Muscle of leg (tissue), 11 donors: Measurements from ENCODE around the gene USE1. TPM values are rescaled to one million over a fixed set of nuclear protein-coding genes. Genes with fewer than 3 reads are reported as not detected.

ENCODE experiments used
- DNase-seq: peaks from one replicate; pipeline ENCODE4 v3.0.0; 2013
- H3K27ac ChIP-seq: one replicate; pipeline ENCODE4 v1.5.1; 2013; ENCODE audit warnings: mild to moderate bottlenecking, low read length, control low read depth
- H3K27me3 ChIP-seq: one replicate; pipeline ENCODE4 v1.6.1; 2013; ENCODE audit warnings: low read length; ENCODE audit not compliant: control insufficient read depth, insufficient read depth
- H3K36me3 ChIP-seq: one replicate; pipeline ENCODE4 v1.6.1; 2013; ENCODE audit warnings: low read length; ENCODE audit not compliant: control insufficient read depth, insufficient read depth
- H3K4me1 ChIP-seq: one replicate; pipeline ENCODE4 v1.6.1; 2013; ENCODE audit warnings: low read length; ENCODE audit not compliant: control insufficient read depth, insufficient read depth
- H3K4me3 ChIP-seq: one replicate; pipeline ENCODE4 v1.5.1; 2013; ENCODE audit warnings: low read length, control low read depth
- H3K9me3 ChIP-seq: replicated peaks from 2 replicates; pipeline ENCODE4 v1.6.1; 2013; ENCODE audit warnings: low read depth, low read length; ENCODE audit not compliant: control insufficient read depth
- WGBS: methylation state at CpG from one replicate; pipeline ENCODE4 v1.1.5; 2013; ENCODE audit warnings: missing lambda C conversion rate; ENCODE audit not compliant: insufficient coverage; 5-methylcytosine and 5-hydroxymethylcytosine counted together
- polyA plus RNA-seq, 8 donors: library from polyadenylated mRNA; unstranded; fragments of 120-200 nt; gene quantifications; one replicate each; pipeline versions ENCODE4 v1.2.1 to v1.2.3, GENCODE V29; 2013; ENCODE audit warnings: inconsistent platforms in 1 of 8, low replicate concordance in 1 of 8; ENCODE audit not compliant: insufficient read length in 8 of 8, insufficient read depth in 1 of 8
- total RNA-seq: library from RNA; stranded (reverse); fragments of 120-200 nt; gene quantifications from one replicate; pipeline ENCODE4 v1.2.4, GENCODE V29; 2013

USE1 gene
- total and polyA plus RNA-seq, 9 donors = 21.0 to 36.0 (median 28.7) TPM

GRCh38 chr19:17214508-17215126, 540 bp upstream of the USE1 start:
- H3K36me3 ChIP-seq = peaks cover 52% of the 10 kb centered on the region
- DNase-seq = no peak
- no peaks in the 10 kb centered on the region for H3K27me3 ChIP-seq
- H3K4me3 ChIP-seq = peak overlapping the region; percentile 90
- H3K27ac ChIP-seq = peak overlapping the region; percentile 98
- H3K4me1 ChIP-seq = peaks cover 15% of the 10 kb centered on the region
- WGBS = 13% methylated on average over 10 of the region's 16 CpGs
- H3K9me3 ChIP-seq = no peaks in the 10 kb centered on the region

- H3K27ac ChIP-seq = no peak overlapping the region
- H3K4me1 ChIP-seq = peaks cover 15% of the 10 kb centered on the region
- H3K4me3 ChIP-seq = peak overlapping the region; percentile 90
- H3K27me3 ChIP-seq = no peaks in the 10 kb centered on the region
- DNase-seq = no peak
- no peaks in the 10 kb centered on the region for H3K9me3 ChIP-seq
- peaks cover 44% of the 10 kb centered on the region for H3K36me3 ChIP-seq
- 94% methylated on average over 6 of the region's 13 CpGs for WGBS
These were observed 1.0 kb downstream of the USE1 start for GRCh38 chr19:17216058-17216670.

GRCh38 chr19:17219286-17219685, 4.1 kb downstream of the USE1 start:
- WGBS = 98% methylated on average over 5 of the region's 8 CpGs

GRCh38 chr19:17220207-17220758, 5.1 kb downstream of the USE1 start:
- WGBS = 50% methylated on average over 2 of the region's 14 CpGs
- no peaks in the 10 kb centered on the region for H3K9me3 ChIP-seq
- H3K4me1 ChIP-seq = peaks cover 7% of the 10 kb centered on the region
- no peak overlapping the region for H3K4me3 ChIP-seq
- peaks cover 26% of the 10 kb centered on the region for H3K36me3 ChIP-seq
- no peaks in the 10 kb centered on the region for H3K27me3 ChIP-seq
- no peak for DNase-seq
- no peak overlapping the region for H3K27ac ChIP-seq

More at GRCh38 chr19:17219286-17219685, 4.1 kb downstream of the USE1 start:
- H3K27me3 ChIP-seq = no peaks in the 10 kb centered on the region
- H3K36me3 ChIP-seq = peaks cover 26% of the 10 kb centered on the region
- peaks cover 14% of the 10 kb centered on the region for H3K4me1 ChIP-seq
- DNase-seq = no peak
- H3K9me3 ChIP-seq = no peaks in the 10 kb centered on the region
- no peak overlapping the region for H3K4me3 ChIP-seq
- H3K27ac ChIP-seq = no peak overlapping the region

DNA sequence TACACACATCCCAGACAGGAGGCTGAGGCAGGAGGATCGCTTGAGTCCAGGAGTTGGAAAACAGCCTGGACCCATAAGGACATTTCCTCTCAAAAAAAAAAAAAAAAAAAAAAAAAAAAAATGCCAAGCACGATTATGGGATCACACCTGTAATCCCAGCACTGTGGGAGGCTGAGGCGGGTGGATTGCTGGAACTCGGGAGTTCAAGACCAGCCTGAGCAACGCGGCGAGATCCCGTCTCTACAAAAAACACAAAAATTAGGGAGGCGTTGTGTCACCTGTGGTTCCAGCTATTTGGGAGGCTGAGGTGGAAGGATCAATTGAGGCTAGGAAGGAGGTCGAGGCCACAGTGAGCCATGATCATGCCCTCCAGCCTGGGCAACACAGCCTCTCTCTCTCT, 9.9 kb downstream of the USE1 start:
- no peak for DNase-seq
- Histone ChIP-seq H3K27me3 (no peaks in the 10 kb centered on the region), H3K9me3 (no peaks in the 10 kb centered on the region), H3K36me3 (peaks cover 9% of the 10 kb centered on the region), H3K4me1 (peaks cover 15% of the 10 kb centered on the region), H3K27ac (no peak overlapping the region), H3K4me3 (no peak overlapping the region)
- no CpG with 5 or more reads among the region's 10 CpGs for WGBS

GRCh38 chr19:17226002-17226933, 11.1 kb downstream of the USE1 start, which contains the start of gene OCEL1:
Gene OCEL1 (plus strand): TSS chr19:17226226. CDS start chr19:17226248, 22 bp downstream.
- Histone ChIP-seq H3K4me3 (peak within 1 kb of the TSS; percentile 82), H3K27me3 (no peaks in the 10 kb centered on the region), H3K27ac (peak within 1 kb of the TSS; percentile 96), H3K36me3 (peaks cover 20% of the 10 kb centered on the region), H3K9me3 (no peaks in the 10 kb centered on the region), H3K4me1 (peaks cover 15% of the 10 kb centered on the region)
- WGBS = under 1% methylated on average over 88 of the region's 90 CpGs
- DNase-seq = peak; percentile 99

GRCh38 chr19:17227798-17228367, 12.7 kb downstream of the USE1 start:
- no peak for DNase-seq
- Histone ChIP-seq H3K27me3 (no peaks in the 10 kb centered on the region), H3K4me3 (no peak overlapping the region), H3K4me1 (peaks cover 15% of the 10 kb centered on the region), H3K27ac (no peak overlapping the region), H3K36me3 (peaks cover 35% of the 10 kb centered on the region), H3K9me3 (no peaks in the 10 kb centered on the region)
- 58% methylated on average over 7 of the region's 13 CpGs for WGBS

DNA sequence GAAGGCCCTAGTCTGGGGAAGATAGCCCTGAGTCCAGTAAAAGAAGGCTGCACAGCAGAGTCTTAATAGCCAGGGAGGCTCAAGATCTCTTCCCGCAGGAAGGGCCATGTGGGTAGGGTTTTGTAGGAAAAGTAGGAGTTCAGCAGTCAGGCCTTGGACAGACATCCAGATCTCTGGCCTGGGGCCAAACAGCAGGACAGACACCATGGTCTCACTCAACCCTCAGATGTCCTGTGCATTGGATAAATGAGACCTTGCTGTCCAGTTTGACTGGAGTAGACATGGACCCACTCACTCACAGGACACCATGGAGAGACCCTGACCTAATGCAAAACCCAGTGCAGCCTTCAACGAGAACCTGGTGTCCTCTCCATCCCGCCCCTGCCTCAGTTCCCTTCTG, 14.7 kb downstream of the USE1 start:
- Histone ChIP-seq H3K27me3 (no peaks in the 10 kb centered on the region), H3K9me3 (no peaks in the 10 kb centered on the region), H3K4me3 (no peak overlapping the region), H3K27ac (no peak overlapping the region), H3K4me1 (peaks cover 23% of the 10 kb centered on the region), H3K36me3 (peaks cover 48% of the 10 kb centered on the region)
- DNase-seq = no peak
- WGBS = 70% methylated on average over 2 of the region's 3 CpGs

DNA sequence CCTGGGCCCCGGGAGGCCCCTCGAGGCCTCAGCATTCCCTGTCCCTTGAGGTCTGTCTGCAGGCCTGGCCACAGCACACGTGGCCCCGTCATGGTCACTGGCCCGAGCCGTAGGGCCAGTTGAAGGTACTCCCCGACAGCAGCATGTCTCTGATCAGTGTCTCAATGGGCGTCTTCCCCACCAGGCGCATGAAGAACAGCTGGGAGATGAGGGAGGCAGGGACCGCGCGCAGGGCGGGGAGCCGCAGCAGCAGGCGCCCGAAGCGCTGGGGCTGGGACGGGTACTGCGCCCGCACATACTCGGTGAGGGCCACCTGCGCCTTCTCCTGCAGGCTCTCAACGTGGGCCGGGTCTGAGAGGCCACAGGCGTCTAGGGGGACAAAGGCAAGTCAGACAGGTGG, 17.1 kb downstream of the USE1 start:
- Histone ChIP-seq H3K4me1 (peaks cover 26% of the 10 kb centered on the region), H3K4me3 (no peak overlapping the region), H3K27ac (no peak overlapping the region), H3K27me3 (no peaks in the 10 kb centered on the region), H3K9me3 (no peaks in the 10 kb centered on the region), H3K36me3 (peaks cover 53% of the 10 kb centered on the region)
- DNase-seq = no peak
- WGBS = 91% methylated on average over 24 of the region's 25 CpGs
